ENCODE measurements around the gene PALLD.

DNA sequence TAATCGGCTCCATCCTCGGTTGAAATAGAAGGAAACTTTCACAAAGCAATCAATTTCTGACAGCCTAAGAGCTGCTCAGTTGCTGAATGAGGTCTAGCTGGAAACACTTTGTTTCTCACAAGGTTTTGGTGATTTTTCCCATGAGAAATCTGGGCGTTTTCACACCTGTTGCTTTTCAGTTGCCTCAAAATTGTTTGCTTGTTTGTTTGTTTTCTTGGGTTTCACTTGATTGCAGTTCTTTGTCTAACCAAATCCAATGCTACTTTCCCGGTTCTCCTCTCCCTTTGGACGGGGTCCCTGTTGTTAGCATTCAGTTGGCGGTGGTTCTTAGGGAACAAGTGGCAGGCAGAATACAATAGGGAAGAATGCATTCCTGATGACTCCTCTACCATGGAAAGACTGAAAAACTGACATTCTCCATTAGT lies 135.5 kb downstream of the PALLD start:
- TF ChIP-seq POLR2A (IDR thresholded peaks at IDR 0.05; ENCODE audit: low read depth, low read length) (no peak), CTCF (IDR thresholded peaks at IDR 0.05; ENCODE audit: extremely low read depth in 1 of 2, insufficient read depth in 1 of 2, low read depth in 1 of 2, low read length in 2 of 2) (no peak), EZH2 (IDR thresholded peaks at IDR 0.05; ENCODE audit: borderline replicate concordance, low read depth, low read length, severe bottlenecking) (no peak), GATA2 (IDR thresholded peaks at IDR 0.05; ENCODE audit: insufficient read depth, insufficient read length, low read depth, low read length) (no peak), POLR2AphosphoS5 (IDR thresholded peaks at IDR 0.05; ENCODE audit: insufficient read depth, low read depth, low read length) (no peak), JUN (IDR thresholded peaks at IDR 0.05; ENCODE audit: borderline replicate concordance, insufficient read depth, insufficient read length, low read depth) (no peak), MYC (IDR thresholded peaks at IDR 0.05; ENCODE audit: low read depth, low read length) (no peak), FOS (IDR thresholded peaks at IDR 0.05; ENCODE audit: borderline replicate concordance, insufficient read depth, low read length) (no peak)
- TF ChIP-seq, protein P1, sequence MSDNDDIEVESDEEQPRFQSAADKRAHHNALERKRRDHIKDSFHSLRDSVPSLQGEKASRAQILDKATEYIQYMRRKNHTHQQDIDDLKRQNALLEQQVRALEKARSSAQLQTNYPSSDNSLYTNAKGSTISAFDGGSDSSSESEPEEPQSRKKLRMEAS (IDR thresholded peaks at IDR 0.05; ENCODE audit: insufficient read depth, insufficient read length): no peak

Data from endothelial cell of umbilical vein (primary cell).